Panc1 (cell line): ENCODE data around the gene EYA2. TPM values are rescaled to one million over a fixed set of nuclear protein-coding genes. Genes with fewer than 3 reads are reported as not detected.

Source experiments
- ATAC-seq: fragments of 200-7000 bp; cut with Tn5 transposase; 2 replicates; pipeline ENCODE4 v1.9.1; 2020; ENCODE audit warnings: mild to moderate bottlenecking, moderate library complexity
- BruUV-seq: library from RNA; stranded (reverse); fragments of 400-500 nt; replicated peaks from 2 replicates; lab custom pipeline; 2021; lab: Mats Ljungman, UMichigan
- CTCF ChIA-PET: fragments of 300-600 bp; sonication (Branson Sonifier 250); formaldehyde crosslinking; loops from one replicate; lab custom pipeline; 2022; ENCODE audit warnings: antibody characterized with exemption; lab: Charles Lee
- POLR2A ChIA-PET: fragments of 300-600 bp; sonication (Branson Sonifier 250); formaldehyde crosslinking; loops from one replicate; lab custom pipeline; 2022; ENCODE audit warnings: antibody characterized with exemption; lab: Charles Lee
- DNase-seq: peaks from one replicate; pipeline ENCODE4 v3.0.0-alpha.2; 2010; ENCODE audit warnings: low read depth, low spot score
- H3K27ac ChIP-seq: 2 replicates; pipeline ENCODE4 v1.5.1; 2011; ENCODE audit warnings: mild to moderate bottlenecking, low read length, inconsistent platforms
- H3K27me3 ChIP-seq: fragments of 200-500 bp; sonication (Bioruptor generic); 2 replicates; pipeline ENCODE4 v1.6.0; 2014; ENCODE audit warnings: low read length, inconsistent platforms; ENCODE audit not compliant: control insufficient read depth, insufficient read depth
- H3K36me3 ChIP-seq: fragments of 200-500 bp; sonication (Bioruptor generic); 2 replicates; pipeline ENCODE4 v1.5.1; 2014; ENCODE audit warnings: inconsistent platforms, mild to moderate bottlenecking, low read length, moderate library complexity; ENCODE audit not compliant: control insufficient read depth, insufficient read depth
- H3K4me1 ChIP-seq: 2 replicates; pipeline ENCODE4 v1.5.1; 2011; ENCODE audit warnings: inconsistent platforms, mild to moderate bottlenecking, low read length, moderate library complexity; ENCODE audit not compliant: control insufficient read depth, insufficient read depth
- H3K4me3 ChIP-seq, 2 experiments: 2 replicates each; pipeline ENCODE4 v1.5.1; 2011 to 2012; ENCODE audit warnings: low read depth in 2 of 2, low read length in 2 of 2, mild to moderate bottlenecking in 2 of 2, inconsistent platforms in 1 of 2, moderate library complexity in 1 of 2
- H3K9me3 ChIP-seq: fragments of 200-500 bp; sonication (Bioruptor generic); 2 replicates; pipeline ENCODE4 v1.5.1; 2014; ENCODE audit warnings: low read depth, mild to moderate bottlenecking, inconsistent platforms, low read length, moderate library complexity; ENCODE audit not compliant: control insufficient read depth, insufficient read depth
- POLR2AphosphoS5 ChIP-seq: IDR thresholded peaks from 2 replicates; pipeline ENCODE4 v1.6.1; 2012; ENCODE audit warnings: mild to moderate bottlenecking, low read depth, low read length, moderate library complexity
- REST ChIP-seq, 2 experiments: IDR thresholded peaks; 2 replicates each; pipeline ENCODE4 v1.6.1; 2011 to 2012; ENCODE audit warnings: low read depth in 2 of 2, control low read depth in 1 of 2, low read length in 1 of 2, mild to moderate bottlenecking in 1 of 2, moderate library complexity in 1 of 2; ENCODE audit not compliant: insufficient read depth in 1 of 2
- SIN3A ChIP-seq: IDR thresholded peaks from 2 replicates; pipeline ENCODE4 v1.6.1; 2012; ENCODE audit warnings: low read depth, mild to moderate bottlenecking, low read length, moderate library complexity, borderline replicate concordance; ENCODE audit not compliant: insufficient read depth
- TCF7L2 ChIP-seq: IDR thresholded peaks from 2 replicates; pipeline ENCODE4 v1.6.1; 2011; ENCODE audit warnings: mild to moderate bottlenecking, low read depth, low read length, inconsistent platforms
- in situ Hi-C: cut with HindIII; loops from 2 replicates; pipeline ENCODE4 v1.10.0; 2016; ENCODE audit warnings: low sequenced_read_pairs, low pct_unique_long_range_greater_than_20kb
- intact Hi-C: fragments of 100-400 bp; cut with micrococcal nuclease; formaldehyde crosslinking; loops from one replicate; pipeline ENCODE4 v1.10.0; 2022; ENCODE audit not compliant: unreplicated experiment
- total RNA-seq: library from RNA; stranded (reverse); gene quantifications from one replicate; pipeline ENCODE4 v1.2.1, GENCODE V29; 2021; ENCODE audit not compliant: unreplicated experiment
- TF ChIP-seq, protein P1 (sequence below): fragments of 450-650 bp; IDR thresholded peaks from 2 replicates; pipeline ENCODE4 v1.5.1; 2017; ENCODE audit warnings: mild to moderate bottlenecking

EYA2 gene
- total RNA-seq, 1 experiment from 2014 or later: 1.9 TPM

- TF ChIP-seq REST (IDR thresholded peaks at IDR 0.05; ENCODE audit: insufficient read depth in 1 of 2, low read depth in 2 of 2, low read length in 1 of 2) (no peak), TCF7L2 (no peak), POLR2AphosphoS5 (no peak), SIN3A (no peak)
- TF ChIP-seq, protein P1, sequence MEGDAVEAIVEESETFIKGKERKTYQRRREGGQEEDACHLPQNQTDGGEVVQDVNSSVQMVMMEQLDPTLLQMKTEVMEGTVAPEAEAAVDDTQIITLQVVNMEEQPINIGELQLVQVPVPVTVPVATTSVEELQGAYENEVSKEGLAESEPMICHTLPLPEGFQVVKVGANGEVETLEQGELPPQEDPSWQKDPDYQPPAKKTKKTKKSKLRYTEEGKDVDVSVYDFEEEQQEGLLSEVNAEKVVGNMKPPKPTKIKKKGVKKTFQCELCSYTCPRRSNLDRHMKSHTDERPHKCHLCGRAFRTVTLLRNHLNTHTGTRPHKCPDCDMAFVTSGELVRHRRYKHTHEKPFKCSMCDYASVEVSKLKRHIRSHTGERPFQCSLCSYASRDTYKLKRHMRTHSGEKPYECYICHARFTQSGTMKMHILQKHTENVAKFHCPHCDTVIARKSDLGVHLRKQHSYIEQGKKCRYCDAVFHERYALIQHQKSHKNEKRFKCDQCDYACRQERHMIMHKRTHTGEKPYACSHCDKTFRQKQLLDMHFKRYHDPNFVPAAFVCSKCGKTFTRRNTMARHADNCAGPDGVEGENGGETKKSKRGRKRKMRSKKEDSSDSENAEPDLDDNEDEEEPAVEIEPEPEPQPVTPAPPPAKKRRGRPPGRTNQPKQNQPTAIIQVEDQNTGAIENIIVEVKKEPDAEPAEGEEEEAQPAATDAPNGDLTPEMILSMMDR: no peak
- H3K4me1 ChIP-seq: no peaks in the 10 kb centered on the region
- ChIA-PET POLR2A (interaction anchor here (0.6 kb wide), 1 partner anchor 147 kb away, joined by 4 read pairs; no protein-coding TSS in a partner anchor), CTCF (no interaction called here)
- H3K27ac ChIP-seq: no peak overlapping the region
- no peaks in the 10 kb centered on the region for H3K36me3 ChIP-seq
- intact Hi-C loops (no loop called here), in situ Hi-C loops (no loop called here)
- ATAC-seq (no peak), DNase-seq (no peak)
- H3K4me3 ChIP-seq: no peak overlapping the region
- H3K9me3 ChIP-seq: no peaks in the 10 kb centered on the region
- no TSS peak for BruUV-seq
- no peaks in the 10 kb centered on the region; the same call in 1 of the 2 replicates for H3K27me3 ChIP-seq
Observed at GRCh38 chr20:46990017-46990595, 95.5 kb downstream of the EYA2 start.

- Histone ChIP-seq H3K36me3 (no peaks in the 10 kb centered on the region), H3K9me3 (no peaks in the 10 kb centered on the region), H3K27ac (no peak overlapping the region), H3K4me1 (no peaks in the 10 kb centered on the region), H3K4me3 (no peak overlapping the region), H3K27me3 (no peaks in the 10 kb centered on the region; the same call in none of the 2 replicates)
- TF ChIP-seq TCF7L2: no peak
- ChIA-PET POLR2A (no interaction called here), CTCF (no interaction called here)
- in situ Hi-C loops (no loop called here), intact Hi-C loops (no loop called here)
- no TSS peak for BruUV-seq
- DNase-seq (no peak), ATAC-seq (no peak)
Observed at GRCh38 chr20:46990596-46991104, 96.0 kb downstream of the EYA2 start.

- H3K4me1 ChIP-seq: no peaks in the 10 kb centered on the region
- H3K27ac ChIP-seq: no peak overlapping the region
- DNase-seq (no peak), ATAC-seq (no peak)
- no TSS peak for BruUV-seq
- TF ChIP-seq REST (IDR thresholded peaks at IDR 0.05; ENCODE audit: insufficient read depth in 1 of 2, low read depth in 2 of 2, low read length in 1 of 2) (no peak), POLR2AphosphoS5 (no peak), SIN3A (no peak), TCF7L2 (no peak)
- TF ChIP-seq, protein P1: no peak
- CTCF ChIA-PET: no interaction called here
- no peak overlapping the region for H3K4me3 ChIP-seq
- no peaks in the 10 kb centered on the region; the same call in none of the 2 replicates for H3K27me3 ChIP-seq
- H3K36me3 ChIP-seq: no peaks in the 10 kb centered on the region
- H3K9me3 ChIP-seq: no peaks in the 10 kb centered on the region
- in situ Hi-C loops: no loop called here
- intact Hi-C loops: no loop called here
- POLR2A ChIA-PET: no interaction called here
Observed at GRCh38 chr20:46991168-46991567, 96.5 kb downstream of the EYA2 start.
